Activated CD8-positive, alpha-beta T cell treated with anti-CD3 and anti-CD28 coated beads, Interleukin-2, amount 10 ng/mL, durations not matched to agents 7 days and 5 days (primary cell): ENCODE measurements around the gene ASMTL. TPM values are rescaled to one million over a fixed set of nuclear protein-coding genes. Genes with fewer than 3 reads are reported as not detected.
"Not testable (repeated sequence)": the region's sequence is repeated elsewhere in the genome, so short reads cannot be mapped to it uniquely, and the experiment has no call there.

Source experiments
- ATAC-seq: fragments of 150-1000 bp; cut with Tn5 transposase; one replicate; pipeline ENCODE4 v1.10.0; 2021; ENCODE audit warnings: moderate library complexity
- CTCF ChIA-PET: fragments of 350-600 bp; sonication (Branson Sonifier 250); formaldehyde crosslinking; loops from one replicate; lab custom pipeline; 2021; ENCODE audit warnings: antibody characterized with exemption; lab: Charles Lee
- POLR2A ChIA-PET: fragments of 350-600 bp; sonication (Branson Sonifier 250); formaldehyde crosslinking; loops from one replicate; lab custom pipeline; 2021; ENCODE audit warnings: antibody characterized with exemption; lab: Charles Lee
- DNase-seq: peaks from one replicate; pipeline ENCODE4 v3.0.0-alpha.2; 2020
- H3K27ac Mint-ChIP-seq: one replicate; pipeline ENCODE4 v1.8.0; 2021; ENCODE audit warnings: mild to moderate bottlenecking, mixed read lengths
- H3K27me3 Mint-ChIP-seq: one replicate; pipeline ENCODE4 v1.8.0; 2021; ENCODE audit warnings: low read depth, mixed read lengths
- H3K36me3 Mint-ChIP-seq: one replicate; pipeline ENCODE4 v1.8.0; 2021; ENCODE audit warnings: low read depth, mixed read lengths
- H3K4me1 Mint-ChIP-seq: one replicate; pipeline ENCODE4 v1.8.0; 2021; ENCODE audit warnings: low read depth, mixed read lengths
- H3K4me3 Mint-ChIP-seq: one replicate; pipeline ENCODE4 v1.8.0; 2021; ENCODE audit warnings: mild to moderate bottlenecking, mixed read lengths
- H3K9me3 Mint-ChIP-seq: one replicate; pipeline ENCODE4 v1.8.0; 2022; ENCODE audit warnings: mixed read lengths; ENCODE audit not compliant: insufficient read depth
- total RNA-seq, 2 experiments: library from RNA; stranded (reverse); gene quantifications; one replicate each; pipeline ENCODE4 v1.2.3, GENCODE V29; 2021

Gene ASMTL
- total RNA-seq, 2 experiments from 2014 or later, result 45.3 to 45.9 TPM

GRCh38 chrX:1421433-1422134 is 31.1 kb downstream of the ASMTL start:
- no peak overlapping the region for H3K27ac Mint-ChIP-seq
- CTCF ChIA-PET, result no interaction called here
- peaks cover 6% of the 10 kb centered on the region for H3K9me3 Mint-ChIP-seq
- no peak for ATAC-seq
- no peaks in the 10 kb centered on the region for H3K27me3 Mint-ChIP-seq
- no peak for DNase-seq
- no peaks in the 10 kb centered on the region for H3K4me1 Mint-ChIP-seq
- peaks cover 67% of the 10 kb centered on the region for H3K36me3 Mint-ChIP-seq
- POLR2A ChIA-PET, result no interaction called here
- no peak overlapping the region for H3K4me3 Mint-ChIP-seq

- DNase-seq, result no peak
- ChIA-PET POLR2A (no interaction called here), CTCF (no interaction called here)
- Mint-ChIP-seq H3K4me1 (no peaks in the 10 kb centered on the region), H3K27me3 (no peaks in the 10 kb centered on the region), H3K4me3 (no peak overlapping the region), H3K36me3 (peaks cover 56% of the 10 kb centered on the region), H3K9me3 (peaks cover 6% of the 10 kb centered on the region), H3K27ac (peak overlapping the region; percentile 3)
- no peak for ATAC-seq
Observed at GRCh38 chrX:1420371-1420770, 32.3 kb downstream of the ASMTL start.

GRCh38 chrX:1419545-1420355 is 33.0 kb downstream of the ASMTL start:
- H3K36me3 Mint-ChIP-seq, result peaks cover 54% of the 10 kb centered on the region
- ATAC-seq (no peak), DNase-seq (no peak)
- POLR2A ChIA-PET, result no interaction called here
- H3K9me3 Mint-ChIP-seq, result peaks cover 6% of the 10 kb centered on the region
- H3K27me3 Mint-ChIP-seq, result no peaks in the 10 kb centered on the region
- H3K27ac Mint-ChIP-seq, result peak overlapping the region; percentile 3
- no peaks in the 10 kb centered on the region for H3K4me1 Mint-ChIP-seq
- H3K4me3 Mint-ChIP-seq, result no peak overlapping the region
- CTCF ChIA-PET, result no interaction called here

DNA sequence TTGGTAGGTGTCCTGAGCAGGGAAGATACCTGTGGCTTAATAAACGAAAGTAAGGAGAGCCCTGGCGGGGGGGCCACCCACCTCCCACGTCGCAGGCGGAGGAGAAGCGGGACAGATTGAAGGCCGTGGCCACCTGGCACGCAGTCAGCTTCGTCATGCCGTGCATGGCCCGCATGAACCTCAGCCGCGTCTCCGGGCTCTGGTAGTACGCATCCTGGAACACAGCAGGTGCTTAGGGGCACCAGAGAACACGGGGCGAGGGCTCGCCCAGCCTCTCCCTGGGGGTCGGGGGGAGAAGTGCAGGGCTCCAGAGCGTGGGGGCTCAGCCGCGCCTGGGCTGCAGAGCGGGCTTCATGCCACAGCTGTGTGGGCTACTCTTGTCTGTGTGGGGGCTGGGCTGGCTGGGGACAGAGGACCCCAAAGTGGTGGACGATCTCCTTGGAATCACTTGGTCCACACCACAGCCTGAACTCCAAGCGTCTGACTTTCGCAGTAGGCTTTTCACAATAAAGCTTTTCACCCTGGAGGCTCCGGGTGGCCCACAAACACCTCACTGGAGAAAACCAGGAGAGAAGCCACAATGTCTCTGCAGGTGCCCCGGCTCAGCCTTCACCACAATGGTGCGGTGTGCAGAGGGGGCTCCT is 33.7 kb downstream of the ASMTL start:
- peaks cover 6% of the 10 kb centered on the region for H3K9me3 Mint-ChIP-seq
- CTCF ChIA-PET, result no interaction called here
- no peaks in the 10 kb centered on the region for H3K4me1 Mint-ChIP-seq
- no peaks in the 10 kb centered on the region for H3K27me3 Mint-ChIP-seq
- no peak overlapping the region for H3K27ac Mint-ChIP-seq
- H3K36me3 Mint-ChIP-seq, result peaks cover 53% of the 10 kb centered on the region
- POLR2A ChIA-PET, result no interaction called here
- ATAC-seq, result no peak
- no peak for DNase-seq
- H3K4me3 Mint-ChIP-seq, result no peak overlapping the region

GRCh38 chrX:1417921-1418771 is 34.6 kb downstream of the ASMTL start:
- Mint-ChIP-seq H3K27me3 (no peaks in the 10 kb centered on the region), H3K4me1 (no peaks in the 10 kb centered on the region), H3K27ac (no peak overlapping the region), H3K36me3 (peaks cover 52% of the 10 kb centered on the region), H3K4me3 (no peak overlapping the region), H3K9me3 (peaks cover 6% of the 10 kb centered on the region)
- DNase-seq, result no peak
- ChIA-PET POLR2A (no interaction called here), CTCF (no interaction called here)
- no peak for ATAC-seq

GRCh38 chrX:1416965-1417760 is 35.5 kb downstream of the ASMTL start:
- DNase-seq (no peak), ATAC-seq (no peak)
- H3K4me3 Mint-ChIP-seq, result no peak overlapping the region
- POLR2A ChIA-PET, result no interaction called here
- H3K36me3 Mint-ChIP-seq, result peaks cover 50% of the 10 kb centered on the region
- H3K4me1 Mint-ChIP-seq, result no peaks in the 10 kb centered on the region
- H3K27ac Mint-ChIP-seq, result no peak overlapping the region
- H3K27me3 Mint-ChIP-seq, result no peaks in the 10 kb centered on the region
- peaks cover 6% of the 10 kb centered on the region for H3K9me3 Mint-ChIP-seq
- CTCF ChIA-PET, result no interaction called here

DNA sequence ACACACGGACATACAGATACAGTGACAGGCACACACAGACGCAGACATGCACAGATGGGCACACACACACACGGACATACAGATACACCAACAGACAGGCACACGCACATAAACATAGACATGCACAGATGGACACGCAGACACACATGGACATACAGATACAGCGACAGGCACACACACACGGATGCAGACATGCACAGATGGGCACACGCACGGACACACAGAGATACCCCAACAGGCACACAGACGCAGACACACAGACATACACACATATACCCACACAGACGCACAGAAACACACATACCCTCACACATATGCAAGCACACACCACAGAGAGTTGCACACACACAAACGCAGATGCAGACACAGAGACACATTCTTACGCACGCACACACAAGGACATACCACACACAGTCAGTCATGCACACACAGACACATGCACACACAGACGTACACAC is 36.4 kb downstream of the ASMTL start:
- Mint-ChIP-seq H3K27me3 (no peaks in the 10 kb centered on the region), H3K27ac (no peak overlapping the region), H3K4me3 (no peak overlapping the region), H3K9me3 (peaks cover 1% of the 10 kb centered on the region), H3K36me3 (peaks cover 47% of the 10 kb centered on the region), H3K4me1 (no peaks in the 10 kb centered on the region)
- ChIA-PET POLR2A (no interaction called here), CTCF (no interaction called here)
- DNase-seq (no peak), ATAC-seq (no peak)

DNA sequence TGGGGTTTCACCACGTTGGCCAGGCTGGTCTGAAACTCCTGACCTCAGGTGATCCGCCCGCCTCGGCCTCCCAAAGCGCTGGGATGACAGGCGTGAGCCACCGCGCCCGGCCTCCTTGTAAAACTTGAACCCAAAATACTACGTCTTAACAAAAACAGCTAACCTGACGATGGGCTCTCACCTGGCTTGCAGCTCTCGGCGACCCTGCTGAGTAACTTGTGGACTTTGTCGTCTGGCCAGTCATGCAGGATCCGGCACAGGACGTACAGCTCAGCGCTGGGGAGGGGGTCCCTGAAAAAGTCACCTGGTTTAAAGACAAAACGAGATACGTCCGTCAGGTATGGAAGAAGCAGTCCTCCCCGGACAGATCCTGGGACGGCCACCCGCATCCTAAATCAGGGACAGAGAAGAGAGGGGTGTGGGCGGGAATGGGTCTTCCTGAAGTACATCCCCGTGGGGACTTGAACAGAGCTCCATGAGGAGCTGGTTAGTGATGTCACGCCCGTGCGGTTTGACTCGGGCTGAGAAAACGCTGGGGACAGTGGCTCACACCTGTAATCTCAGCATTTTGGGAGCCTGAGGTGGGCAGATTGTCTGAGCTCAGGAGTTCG is 40.1 kb downstream of the ASMTL start:
- H3K4me1 Mint-ChIP-seq, result no peaks in the 10 kb centered on the region
- DNase-seq (no peak), ATAC-seq (no peak)
- H3K36me3 Mint-ChIP-seq, result peaks cover 33% of the 10 kb centered on the region
- no peaks in the 10 kb centered on the region for H3K27me3 Mint-ChIP-seq
- no peaks in the 10 kb centered on the region for H3K9me3 Mint-ChIP-seq
- H3K4me3 Mint-ChIP-seq, result no peak overlapping the region
- ChIA-PET CTCF (no interaction called here), POLR2A (no interaction called here)
- no peak overlapping the region for H3K27ac Mint-ChIP-seq

- no peak for ATAC-seq
- no peak overlapping the region for H3K4me3 Mint-ChIP-seq
- no peaks in the 10 kb centered on the region for H3K27me3 Mint-ChIP-seq
- no peaks in the 10 kb centered on the region for H3K9me3 Mint-ChIP-seq
- no peak overlapping the region for H3K27ac Mint-ChIP-seq
- H3K4me1 Mint-ChIP-seq, result no peaks in the 10 kb centered on the region
- no peak for DNase-seq
- POLR2A ChIA-PET, result no interaction called here
- peaks cover 33% of the 10 kb centered on the region for H3K36me3 Mint-ChIP-seq
- CTCF ChIA-PET, result no interaction called here
Observed at GRCh38 chrX:1411326-1411725, 41.4 kb downstream of the ASMTL start.

- ChIA-PET CTCF (no interaction called here), POLR2A (no interaction called here)
- H3K4me3 Mint-ChIP-seq, result no peak overlapping the region
- H3K4me1 Mint-ChIP-seq, result no peaks in the 10 kb centered on the region
- H3K9me3 Mint-ChIP-seq, result no peaks in the 10 kb centered on the region
- H3K36me3 Mint-ChIP-seq, result peaks cover 9% of the 10 kb centered on the region
- DNase-seq, result no peak
- no peak overlapping the region for H3K27ac Mint-ChIP-seq
- H3K27me3 Mint-ChIP-seq, result no peaks in the 10 kb centered on the region
- ATAC-seq, result no peak
Observed at GRCh38 chrX:1407035-1407434, 45.7 kb downstream of the ASMTL start.

DNA sequence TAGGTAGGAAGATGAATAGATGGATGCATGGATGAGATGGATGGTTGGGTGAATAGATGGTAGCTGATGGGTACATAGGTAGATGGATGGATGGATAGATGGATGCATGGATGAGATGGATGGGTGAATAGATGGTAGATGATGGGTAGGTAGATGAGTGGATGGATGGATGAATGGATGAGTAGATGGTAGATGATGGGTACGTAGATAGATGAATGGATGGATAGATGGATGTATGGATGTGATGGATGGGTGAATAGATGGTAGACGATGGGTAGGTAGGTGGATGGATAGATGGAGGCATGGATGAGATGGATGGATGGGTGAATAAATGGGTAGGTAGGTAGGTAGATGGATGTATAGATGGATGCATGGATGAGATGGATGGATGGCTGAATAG is 46.9 kb downstream of the ASMTL start:
- H3K4me1 Mint-ChIP-seq, DNase-seq, H3K36me3 Mint-ChIP-seq, H3K4me3 Mint-ChIP-seq, H3K27me3 Mint-ChIP-seq, ATAC-seq, H3K9me3 Mint-ChIP-seq, CTCF ChIA-PET, POLR2A ChIA-PET, H3K27ac Mint-ChIP-seq: not testable (repeated sequence)
